ENCODE measurements around the gene CLMP. TPM values are rescaled to one million over a fixed set of nuclear protein-coding genes. Genes with fewer than 3 reads are reported as not detected.

CLMP gene
- total RNA-seq, 3 donors from 2014 or later (not counting 1 experiment from before 2014, with no cell fraction given): 0.07 to 0.45 TPM; not detected in 1

GRCh38 chr11:123051146-123051545, 143.9 kb downstream of the CLMP start:
- H3K27ac Mint-ChIP-seq: no peak overlapping the region
- Histone ChIP-seq H3K4me3 (ENCODE audit: low read length) (no peak overlapping the region), H3K27me3 (ENCODE audit: control insufficient read depth, insufficient read depth, low read length) (no peaks in the 10 kb centered on the region), H3K4me1 (ENCODE audit: control insufficient read depth, insufficient read depth, low read length) (peaks cover 18% of the 10 kb centered on the region), H3K36me3 (ENCODE audit: control insufficient read depth, insufficient read depth, low read length) (peaks cover 23% of the 10 kb centered on the region), H3K27ac (ENCODE audit: low read length) (no peak overlapping the region), H3K9me3 (ENCODE audit: control insufficient read depth, insufficient read depth, low read length) (no peaks in the 10 kb centered on the region)
- TF ChIP-seq, protein P1, sequence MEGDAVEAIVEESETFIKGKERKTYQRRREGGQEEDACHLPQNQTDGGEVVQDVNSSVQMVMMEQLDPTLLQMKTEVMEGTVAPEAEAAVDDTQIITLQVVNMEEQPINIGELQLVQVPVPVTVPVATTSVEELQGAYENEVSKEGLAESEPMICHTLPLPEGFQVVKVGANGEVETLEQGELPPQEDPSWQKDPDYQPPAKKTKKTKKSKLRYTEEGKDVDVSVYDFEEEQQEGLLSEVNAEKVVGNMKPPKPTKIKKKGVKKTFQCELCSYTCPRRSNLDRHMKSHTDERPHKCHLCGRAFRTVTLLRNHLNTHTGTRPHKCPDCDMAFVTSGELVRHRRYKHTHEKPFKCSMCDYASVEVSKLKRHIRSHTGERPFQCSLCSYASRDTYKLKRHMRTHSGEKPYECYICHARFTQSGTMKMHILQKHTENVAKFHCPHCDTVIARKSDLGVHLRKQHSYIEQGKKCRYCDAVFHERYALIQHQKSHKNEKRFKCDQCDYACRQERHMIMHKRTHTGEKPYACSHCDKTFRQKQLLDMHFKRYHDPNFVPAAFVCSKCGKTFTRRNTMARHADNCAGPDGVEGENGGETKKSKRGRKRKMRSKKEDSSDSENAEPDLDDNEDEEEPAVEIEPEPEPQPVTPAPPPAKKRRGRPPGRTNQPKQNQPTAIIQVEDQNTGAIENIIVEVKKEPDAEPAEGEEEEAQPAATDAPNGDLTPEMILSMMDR (IDR thresholded peaks at IDR 0.05): no peak
- H3K36me3 Mint-ChIP-seq: peaks cover 5% of the 10 kb centered on the region
- H3K4me3 Mint-ChIP-seq: no peak overlapping the region
- peaks cover 9 to 22% of the 10 kb centered on the region in 2 donors for H3K4me1 Mint-ChIP-seq
- ATAC-seq: no peak
- DNase-seq: no peak
- H3K9me3 Mint-ChIP-seq: no peaks in the 10 kb centered on the region
- 98% methylated on average over 6 of the region's 9 CpGs for WGBS (ENCODE audit: insufficient coverage)
- no peaks in the 10 kb centered on the region for H3K27me3 Mint-ChIP-seq (ENCODE audit: low read depth in 2 of 2)
- intact Hi-C loops (cut with micrococcal nuclease): loop anchor here (5.0 kb wide), 1 partner anchor 189 kb away; no protein-coding TSS in a partner anchor

- 99% methylated on average over 2 of the region's 3 CpGs for WGBS (ENCODE audit: insufficient coverage)
- no peak for DNase-seq
- H3K4me3 ChIP-seq (ENCODE audit: low read length): no peak overlapping the region
- no peaks in the 10 kb centered on the region for H3K27me3 ChIP-seq (ENCODE audit: control insufficient read depth, insufficient read depth, low read length)
- Mint-ChIP-seq H3K4me1 (no peaks in the 10 kb centered on the region), H3K9me3 (no peaks in the 10 kb centered on the region), H3K36me3 (no peaks in the 10 kb centered on the region), H3K27ac (no peak overlapping the region), H3K4me3 (no peak overlapping the region), H3K27me3 (ENCODE audit: low read depth in 2 of 2) (no peaks in the 10 kb centered on the region)
- no peaks in the 10 kb centered on the region for H3K36me3 ChIP-seq (ENCODE audit: control insufficient read depth, insufficient read depth, low read length)
- intact Hi-C loops (cut with micrococcal nuclease): no loop called here
- no peaks in the 10 kb centered on the region for H3K9me3 ChIP-seq (ENCODE audit: control insufficient read depth, insufficient read depth, low read length)
- no peak overlapping the region for H3K27ac ChIP-seq (ENCODE audit: low read length)
- ATAC-seq: no peak
- TF ChIP-seq, protein P1 (IDR thresholded peaks at IDR 0.05): no peak
- H3K4me1 ChIP-seq (ENCODE audit: control insufficient read depth, insufficient read depth, low read length): no peaks in the 10 kb centered on the region
Measured at GRCh38 chr11:123047947-123048293, 147.1 kb downstream of the CLMP start.

GRCh38 chr11:123047266-123047946, 147.6 kb downstream of the CLMP start:
- H3K36me3 ChIP-seq (ENCODE audit: control insufficient read depth, insufficient read depth, low read length): no peaks in the 10 kb centered on the region
- H3K27me3 Mint-ChIP-seq (ENCODE audit: low read depth in 2 of 2): no peaks in the 10 kb centered on the region
- no peaks in the 10 kb centered on the region for H3K4me1 Mint-ChIP-seq
- H3K27ac ChIP-seq (ENCODE audit: low read length): no peak overlapping the region
- no peaks in the 10 kb centered on the region for H3K27me3 ChIP-seq (ENCODE audit: control insufficient read depth, insufficient read depth, low read length)
- intact Hi-C loops (cut with micrococcal nuclease): no loop called here
- H3K36me3 Mint-ChIP-seq: no peaks in the 10 kb centered on the region
- WGBS (ENCODE audit: insufficient coverage): 91% methylated on average over 17 of the region's 18 CpGs
- no peak overlapping the region for H3K27ac Mint-ChIP-seq
- no peak overlapping the region for H3K4me3 Mint-ChIP-seq
- no peak for ATAC-seq
- no peaks in the 10 kb centered on the region for H3K9me3 Mint-ChIP-seq
- H3K4me1 ChIP-seq (ENCODE audit: control insufficient read depth, insufficient read depth, low read length): no peaks in the 10 kb centered on the region
- H3K4me3 ChIP-seq (ENCODE audit: low read length): no peak overlapping the region
- DNase-seq: no peak
- TF ChIP-seq, protein P1 (IDR thresholded peaks at IDR 0.05): no peak
- H3K9me3 ChIP-seq (ENCODE audit: control insufficient read depth, insufficient read depth, low read length): no peaks in the 10 kb centered on the region

Measured in natural killer cell (primary cell).